ENCODE results near the gene GUCA2B.

The GUCA2B gene

GRCh38 chr1:42152907-42153600 is at the start of gene GUCA2B:
TSS of gene GUCA2B (plus strand) at chr1:42153410. CDS start at chr1:42153451, 41 bp downstream.
- H3K36me3 ChIP-seq (ENCODE audit: insufficient read depth, low read length) = no peaks in the 10 kb centered on the region
- H3K4me3 ChIP-seq (ENCODE audit: low read length) = no peak within 1 kb of the TSS
- H3K27me3 ChIP-seq (ENCODE audit: insufficient read depth, low read length) = peaks cover 2% of the 10 kb centered on the region
- no peaks in the 10 kb centered on the region for H3K4me1 ChIP-seq (ENCODE audit: insufficient read depth, low read length)
- H3K9me3 ChIP-seq (ENCODE audit: low read length) = peaks cover 2% of the 10 kb centered on the region
- H2AFZ ChIP-seq (ENCODE audit: low read depth, low read length) = no peak within 1 kb of the TSS

- no peaks in the 10 kb centered on the region for H3K27me3 ChIP-seq (ENCODE audit: insufficient read depth, low read length)
- no peaks in the 10 kb centered on the region for H3K36me3 ChIP-seq (ENCODE audit: insufficient read depth, low read length)
- H2AFZ ChIP-seq (ENCODE audit: low read depth, low read length) = no peak overlapping the region
- no peaks in the 10 kb centered on the region for H3K9me3 ChIP-seq (ENCODE audit: low read length)
- no peaks in the 10 kb centered on the region for H3K4me1 ChIP-seq (ENCODE audit: insufficient read depth, low read length)
- H3K4me3 ChIP-seq (ENCODE audit: low read length) = no peak overlapping the region
These were observed 48.2 kb upstream of the GUCA2B start for GRCh38 chr1:42105025-42105424.

DNA sequence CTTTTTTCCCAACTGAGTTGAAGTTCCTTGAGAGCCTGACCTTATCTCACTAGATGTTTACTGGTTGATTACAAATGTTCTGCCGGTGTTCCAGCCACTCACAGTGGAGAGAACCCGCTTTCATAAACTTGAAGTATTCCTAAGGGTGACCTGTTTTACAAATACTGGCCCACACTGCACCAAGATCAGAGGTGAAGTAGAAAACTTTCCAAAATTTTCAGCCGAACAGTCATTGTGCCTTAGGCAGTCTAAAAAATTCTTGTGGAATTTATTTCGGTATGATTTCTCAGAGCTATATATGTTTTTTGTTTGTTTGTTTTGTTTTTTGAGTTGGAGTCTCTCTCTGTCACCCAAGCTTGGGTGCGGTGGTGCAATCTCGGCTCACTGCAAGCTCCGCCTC is 44.9 kb upstream of the GUCA2B start:
- H3K9me3 ChIP-seq (ENCODE audit: low read length) = no peaks in the 10 kb centered on the region
- no peaks in the 10 kb centered on the region for H3K4me1 ChIP-seq (ENCODE audit: insufficient read depth, low read length)
- no peaks in the 10 kb centered on the region for H3K36me3 ChIP-seq (ENCODE audit: insufficient read depth, low read length)
- H3K27me3 ChIP-seq (ENCODE audit: insufficient read depth, low read length) = no peaks in the 10 kb centered on the region
- no peak overlapping the region for H2AFZ ChIP-seq (ENCODE audit: low read depth, low read length)
- H3K4me3 ChIP-seq (ENCODE audit: low read length) = no peak overlapping the region

- Histone ChIP-seq H3K9me3 (ENCODE audit: low read length) (no peaks in the 10 kb centered on the region), H3K36me3 (ENCODE audit: insufficient read depth, low read length) (no peaks in the 10 kb centered on the region), H2AFZ (ENCODE audit: low read depth, low read length) (no peak overlapping the region), H3K27me3 (ENCODE audit: insufficient read depth, low read length) (peaks cover 2% of the 10 kb centered on the region), H3K4me1 (ENCODE audit: insufficient read depth, low read length) (no peaks in the 10 kb centered on the region), H3K4me3 (ENCODE audit: low read length) (no peak overlapping the region)
These were observed 43.6 kb upstream of the GUCA2B start for GRCh38 chr1:42109600-42109999.

- Histone ChIP-seq H3K4me3 (ENCODE audit: low read length) (no peak overlapping the region), H3K36me3 (ENCODE audit: insufficient read depth, low read length) (no peaks in the 10 kb centered on the region), H3K4me1 (ENCODE audit: insufficient read depth, low read length) (peaks cover 5% of the 10 kb centered on the region), H3K27me3 (ENCODE audit: insufficient read depth, low read length) (peaks cover 2% of the 10 kb centered on the region), H3K9me3 (ENCODE audit: low read length) (no peaks in the 10 kb centered on the region), H2AFZ (ENCODE audit: low read depth, low read length) (no peak overlapping the region)
These were observed 39.0 kb upstream of the GUCA2B start for GRCh38 chr1:42114229-42114628.

DNA sequence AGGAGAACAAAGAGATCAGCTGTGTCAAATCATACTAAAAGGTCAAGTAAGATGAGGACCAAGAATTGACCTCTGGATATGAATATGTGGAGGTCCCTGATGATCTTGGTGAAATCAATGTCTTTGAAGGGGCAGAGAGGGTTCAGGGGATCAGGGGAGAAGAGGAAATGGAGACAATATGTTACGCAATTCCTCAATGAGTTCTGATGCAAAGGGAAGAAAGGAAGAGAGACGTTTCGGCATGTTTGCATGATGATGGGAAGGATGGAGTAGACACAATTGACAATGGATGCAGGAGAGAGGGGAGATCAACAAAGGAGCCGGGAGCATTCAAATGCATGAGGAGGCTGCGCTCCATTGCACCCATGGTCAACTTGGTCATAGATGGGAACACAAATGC is 36.0 kb upstream of the GUCA2B start:
- H2AFZ ChIP-seq (ENCODE audit: low read depth, low read length) = no peak overlapping the region
- H3K27me3 ChIP-seq (ENCODE audit: insufficient read depth, low read length) = peaks cover 2% of the 10 kb centered on the region
- H3K4me1 ChIP-seq (ENCODE audit: insufficient read depth, low read length) = peaks cover 5% of the 10 kb centered on the region
- H3K9me3 ChIP-seq (ENCODE audit: low read length) = no peaks in the 10 kb centered on the region
- no peak overlapping the region for H3K4me3 ChIP-seq (ENCODE audit: low read length)
- H3K36me3 ChIP-seq (ENCODE audit: insufficient read depth, low read length) = no peaks in the 10 kb centered on the region

- Histone ChIP-seq H3K4me1 (ENCODE audit: insufficient read depth, low read length) (peaks cover 5% of the 10 kb centered on the region), H2AFZ (ENCODE audit: low read depth, low read length) (no peak overlapping the region), H3K27me3 (ENCODE audit: insufficient read depth, low read length) (peaks cover 2% of the 10 kb centered on the region), H3K4me3 (ENCODE audit: low read length) (no peak overlapping the region), H3K36me3 (ENCODE audit: insufficient read depth, low read length) (no peaks in the 10 kb centered on the region), H3K9me3 (ENCODE audit: low read length) (no peaks in the 10 kb centered on the region)
These were observed 35.1 kb upstream of the GUCA2B start for GRCh38 chr1:42118125-42118524.

DNA sequence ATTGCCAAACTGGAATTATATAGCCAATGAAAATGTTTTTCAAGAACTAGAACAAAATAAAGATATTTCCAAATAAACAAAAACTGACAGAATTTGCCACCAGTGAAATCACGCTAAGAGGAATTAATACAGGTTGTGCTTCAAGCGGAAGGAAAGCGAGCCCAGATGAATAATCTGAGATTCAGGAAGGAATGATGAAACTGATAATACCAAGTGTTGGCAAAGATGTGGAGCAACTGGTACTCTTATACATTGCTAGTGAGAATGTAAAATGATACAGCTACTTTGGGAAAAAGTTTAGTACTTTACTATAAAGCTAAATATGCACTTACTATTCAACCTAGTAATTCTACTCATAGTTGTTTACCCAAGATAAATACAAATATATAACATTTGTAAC is 30.8 kb upstream of the GUCA2B start:
- no peaks in the 10 kb centered on the region for H3K9me3 ChIP-seq (ENCODE audit: low read length)
- no peaks in the 10 kb centered on the region for H3K27me3 ChIP-seq (ENCODE audit: insufficient read depth, low read length)
- H2AFZ ChIP-seq (ENCODE audit: low read depth, low read length) = no peak overlapping the region
- H3K4me1 ChIP-seq (ENCODE audit: insufficient read depth, low read length) = peaks cover 5% of the 10 kb centered on the region
- no peak overlapping the region for H3K4me3 ChIP-seq (ENCODE audit: low read length)
- no peaks in the 10 kb centered on the region for H3K36me3 ChIP-seq (ENCODE audit: insufficient read depth, low read length)

- Histone ChIP-seq H3K36me3 (ENCODE audit: insufficient read depth, low read length) (no peaks in the 10 kb centered on the region), H3K27me3 (ENCODE audit: insufficient read depth, low read length) (no peaks in the 10 kb centered on the region), H3K4me1 (ENCODE audit: insufficient read depth, low read length) (peaks cover 4% of the 10 kb centered on the region), H2AFZ (ENCODE audit: low read depth, low read length) (no peak overlapping the region), H3K9me3 (ENCODE audit: low read length) (no peaks in the 10 kb centered on the region), H3K4me3 (ENCODE audit: low read length) (no peak overlapping the region)
These were observed 27.7 kb upstream of the GUCA2B start for GRCh38 chr1:42125552-42125951.

GRCh38 chr1:42127767-42128166 is 25.4 kb upstream of the GUCA2B start:
- Histone ChIP-seq H3K36me3 (ENCODE audit: insufficient read depth, low read length) (no peaks in the 10 kb centered on the region), H3K27me3 (ENCODE audit: insufficient read depth, low read length) (no peaks in the 10 kb centered on the region), H2AFZ (ENCODE audit: low read depth, low read length) (no peak overlapping the region), H3K4me1 (ENCODE audit: insufficient read depth, low read length) (peaks cover 4% of the 10 kb centered on the region), H3K9me3 (ENCODE audit: low read length) (no peaks in the 10 kb centered on the region), H3K4me3 (ENCODE audit: low read length) (no peak overlapping the region)

DNA sequence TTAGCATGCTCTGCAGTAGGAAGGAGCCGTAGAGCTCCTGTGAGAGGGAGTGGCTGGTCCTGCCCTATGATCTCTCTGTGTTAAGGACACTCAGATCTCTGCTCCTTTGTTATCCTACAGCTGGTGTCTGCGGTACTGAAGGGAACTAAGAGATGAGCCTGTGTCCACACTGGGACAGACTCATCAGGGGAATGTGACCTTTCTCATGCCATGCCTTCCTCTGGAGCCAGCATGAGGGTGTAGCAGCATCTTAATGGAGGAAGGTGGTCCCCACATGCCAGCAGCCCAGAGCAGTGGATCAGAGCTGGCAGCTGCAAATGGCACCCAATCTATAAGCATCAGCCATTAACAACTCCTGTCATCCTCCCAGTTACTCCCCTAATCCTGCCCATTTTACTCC is 24.7 kb upstream of the GUCA2B start:
- Histone ChIP-seq H3K36me3 (ENCODE audit: insufficient read depth, low read length) (no peaks in the 10 kb centered on the region), H3K4me3 (ENCODE audit: low read length) (no peak overlapping the region), H3K4me1 (ENCODE audit: insufficient read depth, low read length) (peaks cover 4% of the 10 kb centered on the region), H2AFZ (ENCODE audit: low read depth, low read length) (no peak overlapping the region), H3K27me3 (ENCODE audit: insufficient read depth, low read length) (no peaks in the 10 kb centered on the region), H3K9me3 (ENCODE audit: low read length) (no peaks in the 10 kb centered on the region)

DNA sequence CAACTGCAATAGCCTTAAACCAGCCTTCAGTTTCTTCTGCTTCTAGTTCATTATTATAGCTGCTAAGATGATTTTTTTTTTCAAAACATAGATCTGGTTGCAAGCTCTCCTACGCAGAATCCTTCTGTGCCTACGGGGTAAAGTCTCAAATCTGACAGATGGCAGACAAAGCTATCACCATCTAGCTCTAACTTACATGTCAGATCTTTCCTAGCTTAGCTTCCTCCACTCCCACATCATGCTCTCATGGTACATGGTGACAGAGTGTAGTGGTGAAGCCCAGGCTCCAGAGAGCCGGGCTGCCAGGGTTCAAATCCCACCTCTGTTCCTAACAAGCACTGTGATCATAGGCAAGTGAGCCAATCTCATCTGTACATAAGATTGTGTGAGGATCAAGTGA is 24.2 kb upstream of the GUCA2B start:
- Histone ChIP-seq H3K9me3 (ENCODE audit: low read length) (no peaks in the 10 kb centered on the region), H2AFZ (ENCODE audit: low read depth, low read length) (no peak overlapping the region), H3K27me3 (ENCODE audit: insufficient read depth, low read length) (no peaks in the 10 kb centered on the region), H3K36me3 (ENCODE audit: insufficient read depth, low read length) (no peaks in the 10 kb centered on the region), H3K4me3 (ENCODE audit: low read length) (no peak overlapping the region), H3K4me1 (ENCODE audit: insufficient read depth, low read length) (peaks cover 4% of the 10 kb centered on the region)

- H2AFZ ChIP-seq (ENCODE audit: low read depth, low read length) = no peak overlapping the region
- H3K36me3 ChIP-seq (ENCODE audit: insufficient read depth, low read length) = no peaks in the 10 kb centered on the region
- no peak overlapping the region for H3K4me3 ChIP-seq (ENCODE audit: low read length)
- H3K9me3 ChIP-seq (ENCODE audit: low read length) = no peaks in the 10 kb centered on the region
- H3K27me3 ChIP-seq (ENCODE audit: insufficient read depth, low read length) = no peaks in the 10 kb centered on the region
- peaks cover 4% of the 10 kb centered on the region for H3K4me1 ChIP-seq (ENCODE audit: insufficient read depth, low read length)
These were observed 23.0 kb upstream of the GUCA2B start for GRCh38 chr1:42130061-42130660.

DNA sequence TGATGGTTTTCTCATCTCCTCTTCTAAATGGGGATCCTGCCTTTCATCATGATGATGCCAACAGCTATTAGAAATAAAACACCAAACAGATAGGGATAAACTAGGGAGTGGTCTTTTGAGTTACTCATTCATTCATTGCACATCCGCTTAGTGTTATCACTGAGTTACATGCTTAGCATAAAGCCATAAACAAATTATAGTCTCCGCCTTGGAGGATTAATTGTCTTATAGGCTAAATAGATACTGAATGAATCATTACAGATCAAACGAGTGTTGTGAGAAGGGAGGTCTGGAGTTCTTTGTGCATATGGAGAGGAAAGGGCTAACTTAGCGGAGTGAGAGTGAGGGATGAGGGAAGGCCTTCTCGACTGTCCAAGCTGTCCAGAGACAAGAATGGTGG is 19.8 kb upstream of the GUCA2B start:
- Histone ChIP-seq H3K36me3 (ENCODE audit: insufficient read depth, low read length) (no peaks in the 10 kb centered on the region), H3K4me3 (ENCODE audit: low read length) (no peak overlapping the region), H2AFZ (ENCODE audit: low read depth, low read length) (no peak overlapping the region), H3K27me3 (ENCODE audit: insufficient read depth, low read length) (no peaks in the 10 kb centered on the region), H3K4me1 (ENCODE audit: insufficient read depth, low read length) (peaks cover 12% of the 10 kb centered on the region), H3K9me3 (ENCODE audit: low read length) (no peaks in the 10 kb centered on the region)

All from neuron (in vitro differentiated cells).